ENCODE data around the gene C1QTNF4. TPM values are rescaled to one million over a fixed set of nuclear protein-coding genes. Genes with fewer than 3 reads are reported as not detected.
"Not testable (repeated sequence)": the region's sequence is repeated elsewhere in the genome, so short reads cannot be mapped to it uniquely, and the experiment has no call there.

The C1QTNF4 gene
- polyA plus RNA-seq, 1 donor (not counting 4 experiments of a cell fraction or from before 2014, with no cell fraction given): not detected

DNA sequence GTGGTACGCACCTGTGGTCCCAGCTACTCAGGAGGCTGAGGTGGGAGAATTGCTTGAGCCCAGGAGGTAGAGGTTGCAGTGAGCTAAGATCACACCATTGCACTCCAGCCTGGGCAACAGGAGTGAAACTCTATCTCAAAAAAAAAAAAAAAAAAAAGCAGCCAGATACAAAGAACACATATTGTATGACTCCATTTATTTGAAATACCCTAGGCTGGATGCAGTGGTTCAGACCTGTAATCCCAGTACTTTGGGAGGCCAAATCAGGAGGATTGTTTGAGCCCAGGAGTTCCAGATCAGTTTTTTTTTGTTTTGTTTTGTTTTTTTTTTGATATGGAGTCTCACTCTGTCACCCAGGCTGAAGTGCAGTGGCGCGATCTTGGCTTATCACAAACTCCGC is 31.8 kb downstream of the C1QTNF4 start:
- H3K9me3 ChIP-seq (ENCODE audit: control insufficient read depth, low read depth, low read length): not testable (repeated sequence)

DNA sequence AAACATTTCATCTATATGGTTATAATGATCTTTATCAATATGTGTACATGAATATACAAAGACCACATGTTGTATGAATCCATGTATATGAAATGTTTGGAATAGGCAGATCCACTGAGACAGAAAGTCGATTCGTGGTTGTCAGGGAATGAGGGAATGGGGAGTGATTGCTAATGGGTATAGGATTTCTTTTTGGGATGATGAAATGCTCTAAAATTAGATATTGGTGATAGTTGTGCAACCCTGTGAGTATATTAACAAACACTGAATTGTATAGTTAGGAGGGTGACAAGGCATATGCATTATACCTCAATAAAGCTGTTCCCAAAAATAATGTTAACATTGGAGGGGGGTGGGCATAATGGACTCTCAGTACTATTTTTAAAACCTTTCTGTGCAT is 33.8 kb downstream of the C1QTNF4 start:
- Histone ChIP-seq H3K9me1 (ENCODE audit: control insufficient read depth, extremely low read depth, insufficient read depth, low read length) (no peaks in the 10 kb centered on the region), H3K4me1 (ENCODE audit: control insufficient read depth, extremely low read depth, insufficient read depth, low read length) (peaks cover 5% of the 10 kb centered on the region), H3K27me3 (ENCODE audit: control insufficient read depth, extremely low read depth, insufficient read depth, low read length) (no peaks in the 10 kb centered on the region), H4K20me1 (ENCODE audit: control insufficient read depth, extremely low read depth, insufficient read depth, low read length) (no peaks in the 10 kb centered on the region), H2AFZ (ENCODE audit: control insufficient read depth, low read length) (no peak overlapping the region), H3K27ac (ENCODE audit: control insufficient read depth, insufficient read depth, low read length) (no peak overlapping the region), H3K9ac (ENCODE audit: control insufficient read depth, extremely low read depth, insufficient read depth, low read length) (no peak overlapping the region), H3K4me3 (ENCODE audit: control insufficient read depth in 2 of 3, extremely low read depth in 1 of 3, insufficient read depth in 2 of 3, low read depth in 1 of 3, low read length in 3 of 3) (no peak overlapping the region), H3K9me3 (ENCODE audit: control insufficient read depth, low read depth, low read length) (no peaks in the 10 kb centered on the region), H3K4me2 (ENCODE audit: control insufficient read depth, extremely low read depth, insufficient read depth, low read depth, low read length) (no peak overlapping the region), H3K79me2 (ENCODE audit: control insufficient read depth, insufficient read depth, low read length) (peaks cover 5% of the 10 kb centered on the region), H3K36me3 (ENCODE audit: control insufficient read depth in 2 of 2, extremely low read depth in 1 of 2, insufficient read depth in 2 of 2, low read length in 2 of 2) (no peaks in the 10 kb centered on the region)
- TF ChIP-seq, protein P1, sequence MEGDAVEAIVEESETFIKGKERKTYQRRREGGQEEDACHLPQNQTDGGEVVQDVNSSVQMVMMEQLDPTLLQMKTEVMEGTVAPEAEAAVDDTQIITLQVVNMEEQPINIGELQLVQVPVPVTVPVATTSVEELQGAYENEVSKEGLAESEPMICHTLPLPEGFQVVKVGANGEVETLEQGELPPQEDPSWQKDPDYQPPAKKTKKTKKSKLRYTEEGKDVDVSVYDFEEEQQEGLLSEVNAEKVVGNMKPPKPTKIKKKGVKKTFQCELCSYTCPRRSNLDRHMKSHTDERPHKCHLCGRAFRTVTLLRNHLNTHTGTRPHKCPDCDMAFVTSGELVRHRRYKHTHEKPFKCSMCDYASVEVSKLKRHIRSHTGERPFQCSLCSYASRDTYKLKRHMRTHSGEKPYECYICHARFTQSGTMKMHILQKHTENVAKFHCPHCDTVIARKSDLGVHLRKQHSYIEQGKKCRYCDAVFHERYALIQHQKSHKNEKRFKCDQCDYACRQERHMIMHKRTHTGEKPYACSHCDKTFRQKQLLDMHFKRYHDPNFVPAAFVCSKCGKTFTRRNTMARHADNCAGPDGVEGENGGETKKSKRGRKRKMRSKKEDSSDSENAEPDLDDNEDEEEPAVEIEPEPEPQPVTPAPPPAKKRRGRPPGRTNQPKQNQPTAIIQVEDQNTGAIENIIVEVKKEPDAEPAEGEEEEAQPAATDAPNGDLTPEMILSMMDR (optimal IDR thresholded peaks at IDR 0.05 in 1 of 3, IDR thresholded peaks at IDR 0.05 in 1 of 3, conservative IDR thresholded peaks at IDR 0.05 in 1 of 3; ENCODE audit: extremely low read depth in 1 of 3, insufficient read depth in 2 of 3, low read length in 3 of 3): no peak
- TF ChIP-seq EZH2 (IDR thresholded peaks at IDR 0.05; ENCODE audit: low read length): no peak
- DNase-seq (ENCODE audit: low read depth, low spot score) (no peak), FAIRE-seq (no peak)
- dilution Hi-C loops (cut with MboI; ENCODE audit: extremely low pct_ligation_motif_present, low sequenced_read_pairs): no loop called here

More for the DNA sequence above, 31.8 kb downstream of the C1QTNF4 start:
- H4K20me1 ChIP-seq (ENCODE audit: control insufficient read depth, extremely low read depth, insufficient read depth, low read length); H3K4me3 ChIP-seq (ENCODE audit: control insufficient read depth in 2 of 3, extremely low read depth in 1 of 3, insufficient read depth in 2 of 3, low read depth in 1 of 3, low read length in 3 of 3); FAIRE-seq; H3K4me2 ChIP-seq (ENCODE audit: control insufficient read depth, extremely low read depth, insufficient read depth, low read depth, low read length); H3K9ac ChIP-seq (ENCODE audit: control insufficient read depth, extremely low read depth, insufficient read depth, low read length); H2AFZ ChIP-seq (ENCODE audit: control insufficient read depth, low read length); H3K9me1 ChIP-seq (ENCODE audit: control insufficient read depth, extremely low read depth, insufficient read depth, low read length); H3K27ac ChIP-seq (ENCODE audit: control insufficient read depth, insufficient read depth, low read length); dilution Hi-C loops (cut with MboI; ENCODE audit: extremely low pct_ligation_motif_present, low sequenced_read_pairs); DNase-seq (ENCODE audit: low read depth, low spot score); H3K27me3 ChIP-seq (ENCODE audit: control insufficient read depth, extremely low read depth, insufficient read depth, low read length); H3K36me3 ChIP-seq (ENCODE audit: control insufficient read depth in 2 of 2, extremely low read depth in 1 of 2, insufficient read depth in 2 of 2, low read length in 2 of 2): not testable (repeated sequence)
- peaks cover 13% of the 10 kb centered on the region for H3K4me1 ChIP-seq (ENCODE audit: control insufficient read depth, extremely low read depth, insufficient read depth, low read length)
- peaks cover 24% of the 10 kb centered on the region for H3K79me2 ChIP-seq (ENCODE audit: control insufficient read depth, insufficient read depth, low read length)

DNA sequence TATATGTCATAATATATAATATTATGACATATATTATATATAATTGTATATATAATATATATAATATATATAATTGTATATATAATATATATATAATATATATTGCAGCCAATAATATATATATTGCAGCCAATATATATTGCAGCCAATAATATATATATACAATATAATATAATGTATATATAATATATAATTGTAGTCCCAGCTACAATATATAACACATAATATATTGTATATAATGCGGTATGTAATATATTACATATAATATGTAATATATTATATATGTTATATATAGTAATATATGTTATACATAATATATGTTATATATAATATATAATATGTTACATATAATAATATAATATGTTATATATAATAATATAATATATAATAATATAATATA is 35.5 kb downstream of the C1QTNF4 start:
- Histone ChIP-seq H3K27me3 (ENCODE audit: control insufficient read depth, extremely low read depth, insufficient read depth, low read length) (no peaks in the 10 kb centered on the region), H2AFZ (ENCODE audit: control insufficient read depth, low read length) (no peak overlapping the region), H3K9ac (ENCODE audit: control insufficient read depth, extremely low read depth, insufficient read depth, low read length) (no peak overlapping the region), H3K4me1 (ENCODE audit: control insufficient read depth, extremely low read depth, insufficient read depth, low read length) (peaks cover under 1% of the 10 kb centered on the region), H3K27ac (ENCODE audit: control insufficient read depth, insufficient read depth, low read length) (no peak overlapping the region), H3K9me3 (ENCODE audit: control insufficient read depth, low read depth, low read length) (no peaks in the 10 kb centered on the region), H3K4me3 (ENCODE audit: control insufficient read depth in 2 of 3, extremely low read depth in 1 of 3, insufficient read depth in 2 of 3, low read depth in 1 of 3, low read length in 3 of 3) (no peak overlapping the region), H3K36me3 (ENCODE audit: control insufficient read depth in 2 of 2, extremely low read depth in 1 of 2, insufficient read depth in 2 of 2, low read length in 2 of 2) (no peaks in the 10 kb centered on the region), H3K9me1 (ENCODE audit: control insufficient read depth, extremely low read depth, insufficient read depth, low read length) (no peaks in the 10 kb centered on the region), H3K4me2 (ENCODE audit: control insufficient read depth, extremely low read depth, insufficient read depth, low read depth, low read length) (no peak overlapping the region), H4K20me1 (ENCODE audit: control insufficient read depth, extremely low read depth, insufficient read depth, low read length) (no peaks in the 10 kb centered on the region), H3K79me2 (ENCODE audit: control insufficient read depth, insufficient read depth, low read length) (no peaks in the 10 kb centered on the region)
- TF ChIP-seq EZH2 (IDR thresholded peaks at IDR 0.05; ENCODE audit: low read length): no peak
- TF ChIP-seq, protein P1 (optimal IDR thresholded peaks at IDR 0.05 in 1 of 3, IDR thresholded peaks at IDR 0.05 in 1 of 3, conservative IDR thresholded peaks at IDR 0.05 in 1 of 3; ENCODE audit: extremely low read depth in 1 of 3, insufficient read depth in 2 of 3, low read length in 3 of 3): no peak
- no peak for DNase-seq (ENCODE audit: low read depth, low spot score)
- dilution Hi-C loops (cut with MboI; ENCODE audit: extremely low pct_ligation_motif_present, low sequenced_read_pairs): no loop called here
- FAIRE-seq: no peak

DNA sequence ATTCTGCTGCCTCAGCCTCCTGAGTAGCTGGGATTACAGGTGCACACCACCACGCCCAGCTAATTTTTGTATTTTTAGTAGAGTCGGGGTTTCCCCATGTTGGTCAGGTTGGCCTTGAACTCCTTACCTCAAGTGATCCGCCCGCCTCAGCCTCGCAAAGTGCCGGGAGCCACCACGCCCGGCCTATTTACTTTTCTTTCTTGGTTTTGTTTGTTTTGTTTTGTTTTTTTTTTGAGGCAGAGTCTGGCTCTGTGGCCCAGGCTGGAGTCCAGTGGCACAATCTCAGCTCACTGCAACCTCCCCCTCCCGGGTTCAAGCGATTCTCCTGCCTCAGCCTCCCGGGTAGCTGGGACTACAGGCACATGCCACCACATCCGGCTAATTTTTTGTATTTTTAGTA is 37.2 kb downstream of the C1QTNF4 start:
- H4K20me1 ChIP-seq (ENCODE audit: control insufficient read depth, extremely low read depth, insufficient read depth, low read length); H3K4me2 ChIP-seq (ENCODE audit: control insufficient read depth, extremely low read depth, insufficient read depth, low read depth, low read length); DNase-seq (ENCODE audit: low read depth, low spot score); dilution Hi-C loops (cut with MboI; ENCODE audit: extremely low pct_ligation_motif_present, low sequenced_read_pairs); H3K27ac ChIP-seq (ENCODE audit: control insufficient read depth, insufficient read depth, low read length); H3K4me3 ChIP-seq (ENCODE audit: control insufficient read depth in 2 of 3, extremely low read depth in 1 of 3, insufficient read depth in 2 of 3, low read depth in 1 of 3, low read length in 3 of 3); H3K36me3 ChIP-seq (ENCODE audit: control insufficient read depth in 2 of 2, extremely low read depth in 1 of 2, insufficient read depth in 2 of 2, low read length in 2 of 2); H3K9me3 ChIP-seq (ENCODE audit: control insufficient read depth, low read depth, low read length); FAIRE-seq; H2AFZ ChIP-seq (ENCODE audit: control insufficient read depth, low read length); H3K4me1 ChIP-seq (ENCODE audit: control insufficient read depth, extremely low read depth, insufficient read depth, low read length); H3K9me1 ChIP-seq (ENCODE audit: control insufficient read depth, extremely low read depth, insufficient read depth, low read length); H3K27me3 ChIP-seq (ENCODE audit: control insufficient read depth, extremely low read depth, insufficient read depth, low read length); H3K9ac ChIP-seq (ENCODE audit: control insufficient read depth, extremely low read depth, insufficient read depth, low read length); H3K79me2 ChIP-seq (ENCODE audit: control insufficient read depth, insufficient read depth, low read length): not testable (repeated sequence)
